Endothelial cell of umbilical vein (primary cell): ENCODE measurements around the gene TRIM59. TPM values are rescaled to one million over a fixed set of nuclear protein-coding genes. Genes with fewer than 3 reads are reported as not detected.

Experiments used
- BruUV-seq: library from RNA; stranded (reverse); fragments of 400-500 nt; replicated peaks from 2 replicates; lab custom pipeline; 2021; lab: Mats Ljungman, UMichigan
- CTCF ChIA-PET: fragments of 300-600, 350-600 bp; sonication (Branson Sonifier 250); formaldehyde crosslinking; loops from one replicate; lab custom pipeline; 2021; ENCODE audit warnings: antibody characterized with exemption, inconsistent platforms; lab: Charles Lee
- POLR2A ChIA-PET: fragments of 300-600, 350-600 bp; sonication (Branson Sonifier 250); formaldehyde crosslinking; loops from one replicate; lab custom pipeline; 2021; ENCODE audit warnings: antibody characterized with exemption, inconsistent platforms; lab: Charles Lee
- DNase-seq: peaks from one replicate; pipeline ENCODE4 v3.0.0-alpha.2; 2011; ENCODE audit warnings: low read depth, low spot score
- FAIRE-seq: peaks from 2 replicates; lab custom pipeline; 2011; peaks lifted over from hg19 to GRCh38; lab: Jason Lieb, UNC
- H2AFZ ChIP-seq: 2 replicates; pipeline ENCODE4 v1.6.0; 2012; ENCODE audit warnings: low read depth, low read length, control low read depth, inconsistent platforms
- H3K27ac ChIP-seq: 2 replicates; pipeline ENCODE4 v1.5.1; 2011; ENCODE audit warnings: low read depth, mild to moderate bottlenecking, control low read depth, low read length, moderate library complexity; ENCODE audit not compliant: insufficient read depth
- H3K27me3 ChIP-seq, 2 experiments: 2 replicates each; pipeline versions ENCODE4 v1.6.0 to v1.6.1; 2011; ENCODE audit warnings: low read length in 2 of 2, mixed read lengths in 1 of 2; ENCODE audit not compliant: control insufficient read depth in 2 of 2, insufficient read depth in 2 of 2
- H3K36me3 ChIP-seq, 2 experiments: 2 replicates in 1 of 2; 3 replicates in 1 of 2; pipeline ENCODE4 v1.5.1; 2011; ENCODE audit warnings: low read length in 2 of 2, mild to moderate bottlenecking in 1 of 2, moderate library complexity in 1 of 2; ENCODE audit not compliant: control insufficient read depth in 2 of 2, insufficient read depth in 2 of 2; ENCODE audit errors: extremely low read depth in 1 of 2
- H3K4me1 ChIP-seq: 3 replicates; pipeline ENCODE4 v1.5.1; 2011; ENCODE audit warnings: mild to moderate bottlenecking, low read length; ENCODE audit not compliant: control insufficient read depth, insufficient read depth; ENCODE audit errors: extremely low read depth
- H3K4me2 ChIP-seq: 2 replicates; pipeline ENCODE4 v1.6.1; 2011; ENCODE audit warnings: low read length, control low read depth, mixed read lengths; ENCODE audit not compliant: insufficient read depth
- H3K4me3 ChIP-seq, 3 experiments: fragments of 200-600 bp in 1 of 3; sonication (generic), shearing (Covaris generic) in 1 of 3; replicated peaks in 1 of 3; 2 replicates each; pipeline ENCODE4 v1.5.1; 2011 to 2016; ENCODE audit warnings: control low read depth in 3 of 3, low read length in 3 of 3, mild to moderate bottlenecking in 2 of 3, inconsistent platforms in 1 of 3, low read depth in 1 of 3, moderate library complexity in 1 of 3; ENCODE audit not compliant: insufficient read depth in 1 of 3
- H3K79me2 ChIP-seq: 2 replicates; pipeline ENCODE4 v1.6.0; 2012; ENCODE audit warnings: low read length, inconsistent platforms; ENCODE audit not compliant: control insufficient read depth, insufficient read depth
- H3K9ac ChIP-seq: replicated peaks from 2 replicates; pipeline ENCODE3; 2011; ENCODE audit warnings: low read length, control low read depth; ENCODE audit not compliant: insufficient read depth; ENCODE audit errors: extremely low read depth
- H3K9me1 ChIP-seq: replicated peaks from 3 replicates; pipeline ENCODE4 v1.6.0; 2011; ENCODE audit warnings: mild to moderate bottlenecking, low read length; ENCODE audit not compliant: control insufficient read depth, insufficient read depth; ENCODE audit errors: extremely low read depth
- H3K9me3 ChIP-seq: replicated peaks from 2 replicates; pipeline ENCODE4 v1.5.1; 2012; ENCODE audit warnings: low read length, inconsistent platforms; ENCODE audit not compliant: control insufficient read depth, insufficient read depth
- H4K20me1 ChIP-seq: replicated peaks from 2 replicates; pipeline ENCODE3; 2011; ENCODE audit warnings: mild to moderate bottlenecking, low read length; ENCODE audit not compliant: control insufficient read depth, insufficient read depth; ENCODE audit errors: extremely low read depth
- CTCF ChIP-seq, 2 donors: IDR thresholded peaks; 1 replicate in 1 of 2; 2 replicates in 1 of 2; pipeline ENCODE4 v1.5.1; 2011; ENCODE audit warnings: low read length in 2 of 2, mild to moderate bottlenecking in 2 of 2, moderate library complexity in 2 of 2, control low read depth in 1 of 2, inconsistent platforms in 1 of 2, low read depth in 1 of 2; ENCODE audit not compliant: insufficient read depth in 1 of 2; ENCODE audit errors: extremely low read depth in 1 of 2
- EZH2 ChIP-seq: IDR thresholded peaks from 2 replicates; pipeline ENCODE4 v1.6.1; 2012; ENCODE audit warnings: borderline replicate concordance, low read depth, mild to moderate bottlenecking, moderate library complexity, low read length, inconsistent platforms; ENCODE audit not compliant: severe bottlenecking
- FOS ChIP-seq: IDR thresholded peaks from 2 replicates; pipeline ENCODE4 v1.6.1; 2011; ENCODE audit warnings: mild to moderate bottlenecking, low read length, moderate library complexity, borderline replicate concordance; ENCODE audit not compliant: insufficient read depth
- GATA2 ChIP-seq: IDR thresholded peaks from 2 replicates; pipeline ENCODE4 v1.7.0; 2011; ENCODE audit warnings: low read depth, mild to moderate bottlenecking, moderate library complexity, mixed read lengths, low read length; ENCODE audit not compliant: insufficient read length, insufficient read depth
- JUN ChIP-seq: IDR thresholded peaks from 2 replicates; pipeline ENCODE4 v1.6.1; 2011; ENCODE audit warnings: borderline replicate concordance, low read depth; ENCODE audit not compliant: insufficient read length, insufficient read depth
- MAX ChIP-seq: IDR thresholded peaks from 2 replicates; pipeline ENCODE4 v1.6.1; 2011; ENCODE audit not compliant: insufficient read depth, insufficient read length
- MYC ChIP-seq: IDR thresholded peaks from one replicate; pipeline ENCODE4 v1.6.1; 2011; ENCODE audit warnings: mild to moderate bottlenecking, low read depth, low read length
- POLR2A ChIP-seq: IDR thresholded peaks from 2 replicates; pipeline ENCODE4 v1.6.1; 2012; ENCODE audit warnings: low read depth, mild to moderate bottlenecking, control low read depth, low read length
- POLR2AphosphoS5 ChIP-seq: IDR thresholded peaks from 2 replicates; pipeline ENCODE4 v1.6.1; 2012; ENCODE audit warnings: low read depth, mild to moderate bottlenecking, control low read depth, low read length, moderate library complexity; ENCODE audit not compliant: insufficient read depth
- dilution Hi-C: fragments of 300-500 bp; cut with MboI; formaldehyde crosslinking; loops from one replicate; pipeline ENCODE4 v1.15.0; 2019; ENCODE audit warnings: low sequenced_read_pairs; ENCODE audit not compliant: extremely low pct_ligation_motif_present
- intact Hi-C: fragments of 100-400 bp; cut with micrococcal nuclease; formaldehyde crosslinking; loops from one replicate; pipeline ENCODE4 v1.10.0; 2022
- polyA plus RNA-seq, 4 experiments: library from polyadenylated mRNA; depleted of rRNA in 3 of 4; stranded (reverse) in 3 of 4; unstranded in 1 of 4; fragments of >200 nt; gene quantifications; 2 replicates each; pipeline versions ENCODE4 v1.2.1 to v1.2.3, GENCODE V29; 2011 to 2012; ENCODE audit warnings: missing spikeins in 1 of 4
- total RNA-seq: library from RNA; stranded (reverse); gene quantifications from 2 replicates; pipeline ENCODE4 v1.2.3, GENCODE V29; 2021

The TRIM59 gene
- total and polyA plus RNA-seq, 2 donors (not counting 3 experiments of a cell fraction or from before 2014, with no cell fraction given), result 6.8 to 33.0 TPM

GRCh38 chr3:160498202-160498601 is 48.6 kb upstream of the TRIM59 start:
- Histone ChIP-seq H3K36me3 (peaks cover 8% of the 10 kb centered on the region in 2 experiments), H3K27ac (no peak overlapping the region), H3K27me3 (no peaks in the 10 kb centered on the region), H3K4me2 (no peak overlapping the region), H3K79me2 (no peaks in the 10 kb centered on the region), H4K20me1 (no peaks in the 10 kb centered on the region), H3K9me1 (no peaks in the 10 kb centered on the region), H3K4me3 (no peak overlapping the region), H3K4me1 (no peaks in the 10 kb centered on the region), H3K9ac (no peak overlapping the region), H2AFZ (no peak overlapping the region), H3K9me3 (no peaks in the 10 kb centered on the region)
- BruUV-seq, result no TSS peak
- CTCF ChIA-PET, result interaction anchor here (0.7 kb wide), 1 partner anchor 10 kb away, joined by 3 read pairs; no protein-coding TSS in a partner anchor
- DNase-seq (no peak), FAIRE-seq (no peak)
- TF ChIP-seq CTCF (IDR thresholded peaks at IDR 0.05; ENCODE audit: extremely low read depth in 1 of 2, insufficient read depth in 1 of 2, low read depth in 1 of 2, low read length in 2 of 2) (no peak), MYC (no peak), EZH2 (no peak), GATA2 (no peak), POLR2A (no peak), JUN (no peak), POLR2AphosphoS5 (no peak), FOS (no peak), MAX (no peak)
- dilution Hi-C loops (no loop called here), intact Hi-C loops (loop anchor here (10.0 kb wide), 1 partner anchor 447 kb away; no protein-coding TSS in a partner anchor)
- POLR2A ChIA-PET, result no interaction called here
